HG02870 (cell line): ENCODE measurements around the gene NRXN3.
A peak's percentile ranks its signal among the peaks of the same experiment; 100 is the strongest.
"Not testable (repeated sequence)": the region's sequence is repeated elsewhere in the genome, so short reads cannot be mapped to it uniquely, and the experiment has no call there.

ENCODE experiments used
- ATAC-seq: cut with Tn5 transposase; IDR thresholded peaks from one replicate; pipeline ENCODE4 v1.9.1; 2021; ENCODE audit warnings: mild to moderate bottlenecking, moderate library complexity; ENCODE audit not compliant: unreplicated experiment

Gene NRXN3

DNA sequence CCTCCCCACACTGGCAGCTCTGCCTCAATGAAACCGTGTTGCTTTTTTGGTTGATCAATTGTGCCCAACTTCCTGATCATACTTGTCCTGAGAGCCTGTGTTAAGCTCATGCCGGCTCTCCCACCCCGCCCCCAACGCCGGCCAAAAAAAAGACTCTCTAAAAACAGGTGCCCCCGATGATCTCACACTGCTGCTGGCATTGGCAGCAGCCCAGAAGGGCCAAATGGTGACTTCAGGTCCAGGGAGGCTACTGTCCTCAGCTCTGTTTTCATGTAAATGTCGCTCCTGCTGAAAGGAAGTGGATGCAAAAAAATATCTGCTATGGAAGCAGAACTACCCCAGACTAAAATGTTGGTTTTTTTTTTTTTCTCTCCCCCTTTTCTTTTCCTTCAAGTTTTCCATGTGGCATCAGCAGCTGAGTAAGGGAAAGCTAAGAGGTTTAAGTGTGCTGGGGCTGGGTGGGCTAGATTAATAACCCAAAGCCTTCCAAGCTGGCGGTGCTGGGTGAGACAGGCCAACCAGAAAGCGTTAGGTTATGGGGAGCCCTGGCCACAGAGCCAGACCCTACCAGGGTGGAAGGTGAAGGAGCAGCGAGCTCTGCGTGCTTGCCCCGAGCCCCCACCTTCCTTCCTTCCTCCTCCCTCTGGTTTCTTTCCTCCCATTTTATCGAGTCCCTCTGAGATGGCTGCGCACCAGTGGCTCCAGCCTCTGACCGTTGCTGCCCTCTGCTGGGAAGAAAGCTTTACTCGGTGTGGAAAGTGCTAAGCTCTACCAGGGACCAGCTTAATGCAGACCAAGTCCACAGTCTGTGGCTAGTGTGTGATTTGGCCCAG is 396.1 kb downstream of the NRXN3 start:
- ATAC-seq: peak; percentile 98

DNA sequence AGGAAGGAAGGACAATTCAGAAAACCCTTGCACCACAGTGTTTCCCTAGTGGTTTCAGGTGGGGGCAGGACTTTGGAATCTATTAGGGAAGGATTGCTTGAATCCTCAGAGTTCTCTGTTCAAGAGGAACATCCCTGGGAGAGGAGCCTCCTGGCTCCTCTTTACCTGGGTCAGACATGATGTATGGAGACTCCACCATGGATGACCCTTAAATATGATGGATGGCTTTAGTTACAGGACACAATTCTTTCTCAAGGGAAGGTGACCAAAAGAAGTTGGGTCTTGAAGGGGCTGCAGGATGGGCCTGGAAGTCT is 396.6 kb downstream of the NRXN3 start:
- peak; percentile 9 for ATAC-seq

DNA sequence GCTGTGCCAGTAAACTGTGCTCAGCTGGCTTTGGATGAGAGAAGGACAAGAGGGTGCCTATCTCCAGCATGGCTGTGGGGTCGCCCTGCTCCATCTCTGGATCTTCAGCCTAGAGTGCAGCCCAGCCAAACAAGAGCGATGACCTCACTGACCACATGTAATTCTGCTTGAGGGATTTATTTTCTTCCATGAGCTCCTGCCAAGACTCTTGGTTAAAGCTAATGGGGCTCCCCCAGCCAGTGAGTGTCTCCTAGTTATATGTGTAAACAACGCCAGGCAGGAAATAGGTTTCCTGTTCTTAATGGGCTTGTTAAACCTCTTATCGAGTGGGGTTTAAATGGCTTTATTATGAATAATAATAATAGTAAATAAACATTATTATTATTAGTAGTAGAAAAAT is 397.2 kb downstream of the NRXN3 start:
- ATAC-seq: no peak

DNA sequence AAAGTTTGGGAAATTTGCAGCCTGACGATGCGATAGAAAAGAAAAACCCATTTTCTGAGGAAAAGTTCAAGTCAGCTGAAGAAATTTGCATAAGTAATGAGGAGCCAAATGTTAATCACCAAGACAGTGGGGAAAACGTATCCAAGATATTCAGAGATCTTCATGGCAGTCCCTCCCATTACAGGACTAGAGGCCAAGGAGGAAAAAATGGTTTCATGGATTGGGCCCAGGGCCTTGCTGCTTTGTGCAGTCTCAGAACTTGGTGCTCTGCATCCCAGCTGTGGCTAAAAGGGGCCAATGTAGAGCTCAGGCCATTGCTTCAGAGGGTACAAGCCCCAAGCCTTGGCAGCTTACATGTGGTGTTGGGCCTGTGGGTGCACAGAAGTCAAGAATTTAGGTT is 403.6 kb downstream of the NRXN3 start:
- not testable (repeated sequence) for ATAC-seq

DNA sequence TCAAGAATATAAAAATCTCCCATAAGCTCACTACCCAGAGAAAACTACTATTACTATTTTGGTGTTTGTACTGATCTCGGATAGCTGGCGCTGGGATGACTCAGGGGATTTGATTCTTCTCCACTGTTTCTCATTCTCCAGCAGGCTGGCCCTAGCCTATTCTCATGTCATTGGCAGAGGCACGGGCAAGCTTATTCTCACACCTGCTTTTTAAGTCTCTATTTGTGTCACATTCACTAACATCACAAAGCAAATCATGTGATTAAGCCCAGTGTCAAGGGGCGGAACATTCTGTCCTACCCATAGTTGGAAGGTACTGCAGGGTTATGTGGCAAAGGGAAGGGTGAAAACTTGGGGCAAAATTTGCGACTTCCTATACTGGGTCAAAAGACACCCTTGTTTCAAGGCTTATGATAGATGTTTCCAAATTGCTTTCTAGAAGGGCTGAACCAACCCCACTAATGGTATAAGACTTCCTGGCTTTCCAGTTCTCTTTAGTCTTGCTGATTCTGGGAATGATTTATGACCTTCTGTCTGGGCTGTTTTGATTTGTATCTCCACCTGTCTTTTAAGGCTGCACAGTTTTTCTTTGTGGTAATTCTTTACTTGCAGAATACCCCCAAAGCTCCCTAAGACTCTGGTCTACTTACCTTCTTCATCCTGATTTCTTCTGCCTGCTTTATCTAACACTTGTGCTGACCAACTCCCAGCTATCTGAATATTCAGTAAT is 406.4 kb downstream of the NRXN3 start:
- ATAC-seq: no peak

GRCh38 chr14:78581229-78581628 is 411.1 kb downstream of the NRXN3 start:
- ATAC-seq: no peak

- no peak for ATAC-seq
Observed at GRCh38 chr14:78586681-78587080, 416.5 kb downstream of the NRXN3 start.

DNA sequence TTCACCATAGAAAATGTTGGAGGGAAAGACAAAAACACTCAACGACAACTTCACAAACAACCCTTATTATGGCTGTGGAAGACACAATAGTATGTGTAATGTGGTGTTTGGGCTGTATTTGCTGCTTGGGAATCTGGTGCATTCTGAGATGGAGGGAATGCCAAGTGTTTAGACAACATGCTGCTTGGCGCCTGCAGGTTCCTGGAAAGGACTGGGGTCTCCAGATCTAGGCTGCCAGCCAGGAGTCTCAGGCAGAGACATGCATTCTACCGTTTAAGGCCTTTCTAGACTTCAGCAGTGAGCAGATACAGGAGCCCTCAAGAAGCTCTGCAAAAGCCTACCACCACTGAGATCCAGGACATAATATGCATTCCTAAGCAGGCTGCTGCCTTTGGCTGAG is 418.7 kb downstream of the NRXN3 start:
- ATAC-seq: no peak

DNA sequence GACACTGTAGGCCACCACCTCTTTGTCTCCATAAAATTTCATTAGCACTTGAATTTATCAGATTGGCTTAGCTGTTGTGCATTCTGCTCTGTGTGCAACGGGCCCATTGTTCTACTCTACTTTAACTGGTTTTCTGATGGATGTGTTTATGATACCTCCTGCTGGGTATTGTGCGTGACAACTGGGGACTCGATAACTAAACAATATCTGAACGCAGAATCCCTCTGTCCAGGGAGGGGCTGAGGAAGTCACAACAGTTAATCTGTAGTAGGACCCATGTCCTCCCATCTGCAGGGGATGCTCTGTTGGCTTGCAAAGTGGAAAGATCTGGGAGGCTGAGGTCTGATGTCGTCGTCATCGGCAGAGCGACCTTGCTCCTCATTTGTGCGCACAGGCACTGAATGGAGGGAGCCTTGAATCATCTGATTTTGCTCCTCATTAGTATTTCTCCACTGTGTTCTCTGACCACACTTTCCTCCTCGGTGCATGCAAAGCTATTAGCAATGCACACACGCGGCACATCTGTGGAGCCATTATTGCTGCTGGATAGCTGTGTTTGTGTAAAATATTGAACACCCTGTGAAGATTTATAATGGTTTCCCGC is 422.5 kb downstream of the NRXN3 start:
- ATAC-seq: no peak

GRCh38 chr14:78593949-78594348 is 423.8 kb downstream of the NRXN3 start:
- no peak for ATAC-seq

DNA sequence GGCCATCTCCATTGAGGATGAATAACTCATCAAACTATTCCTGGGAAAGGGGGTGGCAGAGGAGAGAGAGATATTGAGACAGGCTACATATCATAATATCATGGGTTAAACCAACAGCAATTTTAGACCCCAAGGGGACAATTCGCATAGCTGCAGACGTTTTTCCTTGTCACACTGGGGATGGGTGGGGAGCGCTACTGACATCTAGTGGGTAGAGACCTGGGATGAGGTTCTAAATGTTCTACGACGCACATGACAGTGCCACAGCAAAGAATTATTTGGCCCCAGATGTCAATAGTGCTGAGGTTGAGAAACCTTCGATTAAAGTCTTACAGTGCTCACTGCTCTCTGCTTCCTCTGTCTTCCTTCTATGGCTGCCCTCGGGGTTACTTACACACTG is 425.6 kb downstream of the NRXN3 start:
- ATAC-seq: no peak

GRCh38 chr14:78598046-78598920 is 428.1 kb downstream of the NRXN3 start:
- peak; percentile 93 for ATAC-seq

- ATAC-seq: no peak
Observed at GRCh38 chr14:78605025-78605762, 435.0 kb downstream of the NRXN3 start.

DNA sequence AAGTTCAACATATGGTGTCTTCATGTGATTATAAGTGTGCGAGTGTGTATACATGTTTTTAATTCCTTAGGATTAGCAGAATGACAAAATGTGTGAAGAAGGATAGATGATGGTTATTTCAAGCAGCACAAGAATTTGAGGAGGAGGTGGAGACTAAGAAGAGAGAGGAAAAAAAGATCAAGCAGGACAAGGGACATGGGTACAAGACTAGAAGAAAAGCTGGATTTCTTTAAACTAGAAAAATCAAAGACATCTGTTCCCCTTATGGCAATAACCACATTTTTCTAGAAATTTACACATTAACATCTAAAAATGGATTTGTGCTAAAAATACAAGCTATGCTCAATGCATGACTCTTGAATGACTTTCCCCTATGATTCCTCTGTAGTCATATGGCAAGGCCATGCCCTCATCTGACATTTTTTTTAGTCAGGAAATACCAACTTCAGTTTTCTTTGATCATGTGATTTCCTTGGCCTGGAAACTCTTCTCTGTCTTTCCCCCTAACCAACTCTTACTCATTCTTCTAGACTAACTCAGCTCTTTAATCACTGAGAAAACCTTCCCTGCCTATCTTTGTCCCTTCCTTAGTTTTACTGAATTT is 435.8 kb downstream of the NRXN3 start:
- ATAC-seq: no peak

DNA sequence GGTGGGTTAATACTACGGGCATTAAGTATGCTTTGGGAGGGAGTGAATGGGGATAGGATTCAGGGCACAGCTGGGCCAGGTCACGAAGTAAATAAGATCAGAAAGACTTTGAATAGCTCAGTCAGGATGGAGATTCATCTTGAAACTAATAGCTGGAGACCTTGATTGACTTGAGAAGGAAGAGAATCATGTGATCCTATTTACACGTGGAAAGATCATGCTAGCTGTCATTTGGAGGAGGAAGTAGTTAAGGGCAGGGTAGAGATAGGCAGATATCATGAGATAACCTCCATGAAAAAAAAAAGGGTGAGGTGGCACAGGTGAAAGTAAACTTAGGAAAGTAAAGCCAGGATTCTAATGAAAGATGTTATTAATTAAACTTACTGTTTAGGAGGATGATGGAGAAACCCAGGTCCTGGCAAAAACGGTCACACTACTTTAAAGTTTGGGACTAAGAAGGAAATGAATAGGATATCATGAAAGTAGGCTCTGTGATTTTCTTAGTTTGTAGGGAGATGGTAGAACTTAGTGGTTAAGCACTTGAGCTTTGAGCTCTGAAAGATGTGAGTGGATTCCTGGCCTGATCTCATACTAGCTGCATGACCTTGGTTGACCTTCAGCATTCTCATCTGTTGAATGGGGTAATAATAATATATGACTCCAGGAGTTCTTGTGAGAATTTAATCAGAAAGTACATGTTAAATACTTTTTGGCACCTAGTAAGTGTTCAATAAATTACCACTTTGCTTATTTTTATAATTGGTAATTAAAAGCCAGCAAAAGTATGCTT is 439.0 kb downstream of the NRXN3 start:
- no peak for ATAC-seq

GRCh38 chr14:78610994-78611393 is 440.8 kb downstream of the NRXN3 start:
- no peak for ATAC-seq

- no peak for ATAC-seq
Observed at GRCh38 chr14:78611796-78612571, 441.8 kb downstream of the NRXN3 start.

DNA sequence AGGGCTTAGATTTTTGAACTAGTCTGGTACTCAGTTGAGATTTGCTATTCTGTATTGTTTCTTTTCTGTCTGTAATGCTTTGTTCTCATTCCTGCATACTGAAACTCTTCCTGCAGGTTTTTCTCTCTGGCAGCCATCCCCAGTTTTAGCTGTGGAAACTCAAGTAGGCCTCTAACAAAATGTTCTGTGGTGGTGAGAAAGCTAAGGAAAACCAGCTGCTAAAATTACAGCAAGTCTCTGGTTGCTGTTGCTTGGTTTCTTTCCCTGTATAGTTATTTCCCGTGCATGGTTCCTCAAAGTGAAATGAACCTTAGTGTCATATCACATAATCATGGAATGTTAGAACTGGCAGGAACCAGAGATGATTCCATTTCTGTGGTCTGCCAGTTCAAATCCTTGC is 442.5 kb downstream of the NRXN3 start:
- no peak for ATAC-seq
